ENCODE measurements around the gene PARD3. TPM values are rescaled to one million over a fixed set of nuclear protein-coding genes. Genes with fewer than 3 reads are reported as not detected.
"Not testable (repeated sequence)": the region's sequence is repeated elsewhere in the genome, so short reads cannot be mapped to it uniquely, and the experiment has no call there.

Gene PARD3
- total RNA-seq, 2 donors from 2014 or later, result 36.1 to 48.5 TPM

DNA sequence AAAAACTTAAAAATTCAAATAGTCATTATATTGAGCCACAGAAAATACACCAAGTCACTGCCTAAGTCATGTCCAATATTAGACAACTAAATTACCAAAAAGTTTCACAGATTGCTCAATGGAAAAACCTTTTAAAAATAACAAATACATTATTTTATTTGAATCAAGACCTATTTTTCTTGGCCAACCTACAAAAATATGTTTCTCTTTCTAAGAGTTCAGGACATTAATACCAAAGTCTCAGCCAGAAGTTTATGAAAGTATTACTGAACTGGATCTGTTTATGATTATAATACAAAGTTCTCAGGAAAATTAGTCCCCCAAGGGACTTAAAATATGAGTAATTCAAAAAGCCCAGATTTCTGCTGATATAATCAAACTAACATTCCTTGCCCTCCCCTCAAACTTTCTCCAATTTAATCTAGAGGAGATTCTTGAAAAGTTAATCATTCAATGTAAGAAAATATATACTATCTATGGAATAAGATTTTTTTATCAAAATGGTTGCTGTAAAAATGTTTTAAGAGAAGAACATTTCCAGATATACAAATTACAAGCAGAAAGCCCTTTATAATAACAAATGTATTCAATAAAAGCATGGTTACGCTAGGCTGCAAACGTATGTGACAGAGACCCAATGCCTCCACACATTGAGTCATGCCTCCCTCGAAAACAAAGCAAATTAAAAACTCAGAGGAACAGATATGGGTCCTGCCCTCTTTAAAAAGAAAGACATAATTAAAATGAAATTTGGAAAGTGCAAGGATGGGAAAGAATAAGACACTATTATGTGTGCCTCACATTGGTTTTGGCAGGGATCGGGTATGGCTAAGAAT, 381.6 kb downstream of the PARD3 start:
- no peaks in the 10 kb centered on the region for H3K9me3 ChIP-seq
- DNase-seq (no peak), ATAC-seq (no peak)
- no peaks in the 10 kb centered on the region for H3K27me3 ChIP-seq
- 85 to 90% methylated on average over 4 of the region's 4 CpGs for WGBS, 2 donors
- no peak for TF ChIP-seq POLR2A (IDR thresholded peaks at IDR 0.05)
- no peak for TF ChIP-seq CTCF (IDR thresholded peaks at IDR 0.05)
- intact Hi-C loops (cut with DNase I), result no loop called here
- H3K27ac ChIP-seq, result no peak overlapping the region
- H3K4me3 ChIP-seq, result no peak overlapping the region
- H3K4me1 ChIP-seq, result peaks cover 7% of the 10 kb centered on the region
- H3K36me3 ChIP-seq (replicated peaks in 1 of 2; ENCODE audit: insufficient read depth in 1 of 2, low read depth in 2 of 2), result no peaks in the 10 kb centered on the region

- ATAC-seq (no peak), DNase-seq (no peak)
- Histone ChIP-seq H3K4me3 (no peak overlapping the region), H3K27me3 (no peaks in the 10 kb centered on the region), H3K4me1 (peaks cover 7% of the 10 kb centered on the region), H3K9me3 (no peaks in the 10 kb centered on the region), H3K36me3 (replicated peaks in 1 of 2; ENCODE audit: insufficient read depth in 1 of 2, low read depth in 2 of 2) (no peaks in the 10 kb centered on the region), H3K27ac (no peak overlapping the region)
- no peak for TF ChIP-seq CTCF (IDR thresholded peaks at IDR 0.05)
- TF ChIP-seq POLR2A (IDR thresholded peaks at IDR 0.05), result no peak
- intact Hi-C loops (cut with DNase I), result no loop called here
Measured at GRCh38 chr10:34432589-34432988, 382.5 kb downstream of the PARD3 start.

DNA sequence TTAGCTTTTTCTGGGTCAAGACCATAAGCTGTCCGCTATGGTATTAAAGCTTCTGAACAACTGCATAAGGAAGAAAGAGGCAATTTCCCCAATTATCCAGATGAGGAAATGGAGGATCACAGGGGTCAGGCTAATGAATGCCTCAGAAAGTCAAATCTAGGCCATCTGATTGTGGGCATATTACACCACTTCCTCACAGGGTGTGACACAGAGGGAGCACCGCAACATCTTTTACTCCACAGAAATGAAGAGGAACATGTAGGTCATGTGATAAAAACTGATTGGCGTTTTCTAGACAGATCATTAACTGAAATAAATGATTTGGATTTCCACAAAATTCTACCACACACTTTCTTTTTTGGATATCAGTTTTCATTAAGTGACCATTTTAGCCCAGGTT, 384.4 kb downstream of the PARD3 start:
- TF ChIP-seq CTCF (IDR thresholded peaks at IDR 0.05) (no peak), POLR2A (IDR thresholded peaks at IDR 0.05) (no peak)
- DNase-seq (no peak), ATAC-seq (no peak)
- 87 to 96% methylated on average over 3 of the region's 3 CpGs for WGBS, 2 donors
- H3K27me3 ChIP-seq, result no peaks in the 10 kb centered on the region
- H3K27ac ChIP-seq, result no peak overlapping the region
- intact Hi-C loops (cut with DNase I), result no loop called here
- H3K4me3 ChIP-seq, result no peak overlapping the region
- H3K9me3 ChIP-seq, result peaks cover 0 to 4% (median 0%) of the 10 kb centered on the region in 3 donors
- H3K4me1 ChIP-seq, result peaks cover 7% of the 10 kb centered on the region
- H3K36me3 ChIP-seq (replicated peaks in 1 of 2; ENCODE audit: insufficient read depth in 1 of 2, low read depth in 2 of 2), result no peaks in the 10 kb centered on the region

DNA sequence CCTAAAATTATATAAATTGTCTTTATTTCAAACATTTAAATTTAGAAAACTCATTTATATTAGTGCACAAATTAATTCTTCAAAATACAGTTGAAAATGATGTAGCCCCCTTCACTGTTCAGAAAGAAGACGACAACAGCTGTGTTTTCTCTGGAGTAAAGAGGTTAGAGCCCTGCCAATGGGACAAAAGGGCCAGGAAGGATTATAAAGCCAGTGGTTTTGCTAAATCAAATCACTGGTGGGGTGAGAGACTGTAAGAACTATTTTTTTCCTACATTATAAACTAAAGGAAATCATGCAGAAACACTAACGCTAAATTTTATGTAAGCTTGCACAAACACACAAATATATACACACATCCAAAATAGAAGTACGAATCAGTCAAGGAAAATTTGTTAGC, 386.6 kb downstream of the PARD3 start:
- no peak for TF ChIP-seq CTCF (IDR thresholded peaks at IDR 0.05)
- TF ChIP-seq POLR2A (IDR thresholded peaks at IDR 0.05), result no peak
- Histone ChIP-seq H3K36me3 (replicated peaks in 1 of 2; ENCODE audit: insufficient read depth in 1 of 2, low read depth in 2 of 2) (no peaks in the 10 kb centered on the region), H3K4me3 (no peak overlapping the region), H3K27ac (no peak overlapping the region), H3K9me3 (peaks cover 0 to 4% (median 0%) of the 10 kb centered on the region in 3 donors), H3K27me3 (no peaks in the 10 kb centered on the region), H3K4me1 (peaks cover 7% of the 10 kb centered on the region)
- 42 to 55% methylated on average over 3 of the region's 3 CpGs for WGBS, 2 donors
- ATAC-seq (no peak), DNase-seq (no peak)
- intact Hi-C loops (cut with DNase I), result no loop called here

GRCh38 chr10:34427911-34428216, 387.2 kb downstream of the PARD3 start:
- DNase-seq (no peak), ATAC-seq (no peak)
- no peaks in the 10 kb centered on the region for H3K36me3 ChIP-seq (replicated peaks in 1 of 2; ENCODE audit: insufficient read depth in 1 of 2, low read depth in 2 of 2)
- TF ChIP-seq POLR2A (IDR thresholded peaks at IDR 0.05) (no peak), CTCF (IDR thresholded peaks at IDR 0.05) (no peak)
- H3K27me3 ChIP-seq, result no peaks in the 10 kb centered on the region
- 77 to 100% methylated on average over 3 of the region's 3 CpGs for WGBS, 2 donors
- H3K9me3 ChIP-seq, result peaks cover 0 to 4% (median 0%) of the 10 kb centered on the region in 3 donors
- no peak overlapping the region for H3K27ac ChIP-seq
- peaks cover 7% of the 10 kb centered on the region for H3K4me1 ChIP-seq
- intact Hi-C loops (cut with DNase I), result no loop called here
- no peak overlapping the region for H3K4me3 ChIP-seq

DNA sequence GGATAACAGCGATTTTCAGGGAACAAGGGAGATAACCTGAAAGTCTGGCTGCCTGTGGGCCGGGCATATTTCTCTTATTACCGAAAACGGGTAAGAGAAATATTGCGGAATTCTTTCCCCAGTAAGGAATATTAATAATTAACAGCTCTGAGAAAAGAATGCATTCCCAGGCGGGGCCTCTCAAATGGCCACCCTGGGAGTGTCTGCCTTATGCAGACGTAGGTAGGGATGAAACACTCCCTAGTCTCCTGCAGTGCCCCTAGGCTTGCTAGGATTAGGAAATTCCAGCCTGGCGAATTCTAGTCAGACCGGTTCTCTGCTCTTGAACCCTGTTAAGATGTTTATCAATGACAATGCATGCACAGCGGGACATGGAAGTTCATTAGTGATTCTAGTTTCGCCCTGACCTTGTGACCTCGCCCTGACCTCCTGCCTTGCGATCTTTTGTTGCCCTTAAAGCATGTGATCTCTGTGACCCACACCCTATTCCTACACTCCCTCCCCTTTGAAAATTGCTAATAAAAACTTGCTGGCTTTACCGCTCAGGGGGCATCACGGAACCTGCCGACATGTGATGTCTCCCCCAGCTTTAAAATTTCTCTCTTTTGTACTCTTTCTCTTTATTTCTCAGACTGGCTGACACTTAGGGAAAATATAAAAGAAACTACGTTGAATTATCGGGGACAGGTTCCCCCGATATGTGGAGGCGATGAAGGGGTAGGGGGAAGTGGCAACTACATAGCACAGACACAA, 387.8 kb downstream of the PARD3 start:
- H3K36me3 ChIP-seq (replicated peaks in 1 of 2; ENCODE audit: insufficient read depth in 1 of 2, low read depth in 2 of 2); H3K27me3 ChIP-seq; H3K4me1 ChIP-seq; H3K9me3 ChIP-seq; ATAC-seq; DNase-seq; intact Hi-C loops (cut with DNase I); H3K27ac ChIP-seq; H3K4me3 ChIP-seq: not testable (repeated sequence)
- 85 to 87% methylated on average over 20 of the region's 20 CpGs for WGBS, 2 donors
